Neural cell (in vitro differentiated cells): ENCODE results near the gene GPR150. TPM values are rescaled to one million over a fixed set of nuclear protein-coding genes. Genes with fewer than 3 reads are reported as not detected.
"Not testable (repeated sequence)": the region's sequence is repeated elsewhere in the genome, so short reads cannot be mapped to it uniquely, and the experiment has no call there.

ENCODE experiments used
- H2AFZ ChIP-seq: fragments of 200-600, 300-800 bp; sonication (generic), shearing (Covaris generic); 2 replicates; pipeline ENCODE4 v1.6.0; 2014; ENCODE audit warnings: low read depth, mild to moderate bottlenecking, antibody characterized with exemption, low read length, moderate library complexity
- H3F3A ChIP-seq: fragments of 200-600 bp; shearing (Covaris generic); 2 replicates; pipeline ENCODE4 v1.6.1; 2016; ENCODE audit warnings: mild to moderate bottlenecking, moderate library complexity, mixed read lengths, antibody characterized with exemption, low read length; ENCODE audit not compliant: insufficient read depth, poor library complexity, severe bottlenecking
- H3K27ac ChIP-seq: fragments of 200-600, 300-800 bp; sonication (generic), shearing (Covaris generic); 2 replicates; pipeline ENCODE4 v1.5.1; 2014; ENCODE audit warnings: mild to moderate bottlenecking, low read length, moderate library complexity
- H3K27me3 ChIP-seq: fragments of 300-800, 200-600 bp; sonication (generic), shearing (Covaris generic); 2 replicates; pipeline ENCODE4 v1.6.0; 2014; ENCODE audit warnings: mild to moderate bottlenecking, low read depth, low read length, moderate library complexity; ENCODE audit not compliant: insufficient read depth
- H3K36me3 ChIP-seq: fragments of 300-800, 200-600 bp; sonication (generic), shearing (Covaris generic); 2 replicates; pipeline ENCODE4 v1.5.1; 2014; ENCODE audit warnings: mild to moderate bottlenecking, antibody characterized with exemption, low read length, moderate library complexity; ENCODE audit not compliant: insufficient read depth
- H3K4me2 ChIP-seq: fragments of 300-800, 200-600 bp; sonication (generic), shearing (Covaris generic); 2 replicates; pipeline ENCODE4 v1.6.0; 2014; ENCODE audit warnings: mild to moderate bottlenecking, low read length
- H3K4me3 ChIP-seq: fragments of 300-800, 200-600 bp; sonication (generic), shearing (Covaris generic); 2 replicates; pipeline ENCODE4 v1.5.1; 2014; ENCODE audit warnings: mild to moderate bottlenecking, low read length, moderate library complexity
- H3K79me2 ChIP-seq: fragments of 200-600 bp; shearing (Covaris generic); replicated peaks from 2 replicates; pipeline ENCODE4 v1.6.0; 2014; ENCODE audit warnings: mild to moderate bottlenecking, low read length, moderate library complexity; ENCODE audit not compliant: insufficient read depth
- H3K9ac ChIP-seq: fragments of 300-800, 200-600 bp; sonication (generic), shearing (Covaris generic); 2 replicates; pipeline ENCODE4 v1.6.1; 2016; ENCODE audit warnings: mild to moderate bottlenecking, low read length, mixed read lengths
- H3K9me2 ChIP-seq: fragments of 200-600 bp; shearing (Covaris generic); 2 replicates; pipeline ENCODE4 v1.6.1; 2016; ENCODE audit warnings: mild to moderate bottlenecking, low read length, mixed read lengths; ENCODE audit not compliant: insufficient read depth
- H3K9me3 ChIP-seq: fragments of 200-600, 300-800 bp; sonication (generic), shearing (Covaris generic); 2 replicates; pipeline ENCODE4 v1.6.1; 2016; ENCODE audit warnings: mild to moderate bottlenecking, mixed run types, low read length, moderate library complexity, mixed read lengths
- H4K20me1 ChIP-seq: fragments of 200-600 bp; shearing (Covaris generic); 2 replicates; pipeline ENCODE4 v1.6.1; 2016; ENCODE audit warnings: mild to moderate bottlenecking, mixed run types; ENCODE audit not compliant: insufficient read depth
- EP300 ChIP-seq: fragments of 450-650 bp; conservative IDR thresholded peaks from 2 replicates; pipeline ENCODE4 v1.6.1; 2014; ENCODE audit warnings: antibody characterized with exemption, mild to moderate bottlenecking, moderate library complexity; ENCODE audit not compliant: poor library complexity, severe bottlenecking
- EZH2 ChIP-seq: fragments of 200-600, 300-800 bp; shearing (Covaris generic), sonication (generic); IDR thresholded peaks from 2 replicates; pipeline ENCODE4 v1.6.1; 2014; ENCODE audit warnings: antibody characterized with exemption, low read length, borderline replicate concordance, mild to moderate bottlenecking; ENCODE audit not compliant: insufficient read depth, poor library complexity, severe bottlenecking
- RAD21 ChIP-seq: fragments of 450-650 bp; conservative IDR thresholded peaks from 2 replicates; pipeline ENCODE4 v1.6.1; 2014; ENCODE audit warnings: antibody characterized with exemption, mild to moderate bottlenecking, moderate library complexity
- REST ChIP-seq: IDR thresholded peaks from 2 replicates; pipeline ENCODE4 v1.6.1; 2012; ENCODE audit warnings: borderline replicate concordance
- SMC3 ChIP-seq: fragments of 450-650 bp; conservative IDR thresholded peaks from 2 replicates; pipeline ENCODE4 v1.6.1; 2014; ENCODE audit warnings: antibody characterized with exemption, mild to moderate bottlenecking, moderate library complexity; ENCODE audit not compliant: poor library complexity
- TAF1 ChIP-seq: IDR thresholded peaks from 2 replicates; pipeline ENCODE4 v1.6.1; 2012; ENCODE audit warnings: low read depth
- polyA plus RNA-seq: library from polyadenylated mRNA; depleted of rRNA; stranded (reverse); fragments of >200 nt; gene quantifications from 2 replicates; pipeline ENCODE4 v1.2.3, GENCODE V29; 2014
- TF ChIP-seq, protein P1 (sequence below): fragments of 450-650 bp; IDR thresholded peaks from 2 replicates; pipeline ENCODE4 v1.5.1; 2014; ENCODE audit warnings: antibody characterized with exemption, mild to moderate bottlenecking, moderate library complexity; ENCODE audit not compliant: poor library complexity, severe bottlenecking

Gene GPR150
- polyA plus RNA-seq, 1 donor from 2014 or later: not detected

DNA sequence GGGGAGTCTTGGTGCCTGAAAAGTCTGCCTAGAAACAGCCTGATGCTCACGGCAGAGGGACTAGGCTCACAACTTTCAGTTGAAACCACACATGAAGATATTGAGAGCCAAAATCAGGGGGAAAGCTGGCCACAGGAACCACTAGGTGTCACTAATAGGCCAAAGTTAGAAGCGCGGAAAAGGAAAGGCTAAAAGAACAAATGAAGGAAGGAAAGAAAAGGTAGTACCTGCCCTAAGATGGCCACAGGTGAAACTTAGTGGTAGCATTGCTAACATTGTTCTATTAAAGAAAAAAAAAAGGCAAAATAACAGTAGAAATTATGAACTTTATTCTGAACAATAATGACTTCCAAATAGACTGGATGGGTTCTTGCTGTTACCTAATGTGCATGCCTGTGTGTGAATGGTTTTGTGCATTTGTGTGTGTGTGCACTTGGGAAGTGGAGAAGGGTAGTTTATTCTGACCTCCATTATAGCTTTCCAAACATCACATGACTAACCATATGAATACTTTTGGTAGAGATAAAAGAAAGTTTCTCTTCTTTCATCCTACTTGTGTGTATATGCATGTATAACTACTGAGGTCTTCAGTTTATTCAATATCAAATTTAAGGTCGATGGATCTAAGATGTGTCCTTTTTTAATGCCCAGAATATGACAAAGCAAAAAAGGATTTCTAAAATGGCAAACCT, 24.6 kb downstream of the GPR150 start:
- no peak overlapping the region for H3K4me3 ChIP-seq
- peak; percentile 89 for TF ChIP-seq SMC3
- no peak for TF ChIP-seq TAF1
- TF ChIP-seq, protein P1, sequence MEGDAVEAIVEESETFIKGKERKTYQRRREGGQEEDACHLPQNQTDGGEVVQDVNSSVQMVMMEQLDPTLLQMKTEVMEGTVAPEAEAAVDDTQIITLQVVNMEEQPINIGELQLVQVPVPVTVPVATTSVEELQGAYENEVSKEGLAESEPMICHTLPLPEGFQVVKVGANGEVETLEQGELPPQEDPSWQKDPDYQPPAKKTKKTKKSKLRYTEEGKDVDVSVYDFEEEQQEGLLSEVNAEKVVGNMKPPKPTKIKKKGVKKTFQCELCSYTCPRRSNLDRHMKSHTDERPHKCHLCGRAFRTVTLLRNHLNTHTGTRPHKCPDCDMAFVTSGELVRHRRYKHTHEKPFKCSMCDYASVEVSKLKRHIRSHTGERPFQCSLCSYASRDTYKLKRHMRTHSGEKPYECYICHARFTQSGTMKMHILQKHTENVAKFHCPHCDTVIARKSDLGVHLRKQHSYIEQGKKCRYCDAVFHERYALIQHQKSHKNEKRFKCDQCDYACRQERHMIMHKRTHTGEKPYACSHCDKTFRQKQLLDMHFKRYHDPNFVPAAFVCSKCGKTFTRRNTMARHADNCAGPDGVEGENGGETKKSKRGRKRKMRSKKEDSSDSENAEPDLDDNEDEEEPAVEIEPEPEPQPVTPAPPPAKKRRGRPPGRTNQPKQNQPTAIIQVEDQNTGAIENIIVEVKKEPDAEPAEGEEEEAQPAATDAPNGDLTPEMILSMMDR: peak; percentile 83
- no peak for TF ChIP-seq REST
- no peak for TF ChIP-seq EZH2
- TF ChIP-seq EP300: no peak
- peak; percentile 87 for TF ChIP-seq RAD21
- H2AFZ ChIP-seq: no peak overlapping the region
- H3K36me3 ChIP-seq: no peaks in the 10 kb centered on the region
- no peaks in the 10 kb centered on the region for H3K27me3 ChIP-seq
- no peak overlapping the region for H3K4me2 ChIP-seq
- no peak overlapping the region for H3K27ac ChIP-seq
- no peaks in the 10 kb centered on the region for H3K9me2 ChIP-seq
- H3K9me3 ChIP-seq: peaks cover 3% of the 10 kb centered on the region
- no peaks in the 10 kb centered on the region for H3K79me2 ChIP-seq
- H3K9ac ChIP-seq: no peak overlapping the region
- H3F3A ChIP-seq: no peaks in the 10 kb centered on the region
- H4K20me1 ChIP-seq: no peaks in the 10 kb centered on the region

DNA sequence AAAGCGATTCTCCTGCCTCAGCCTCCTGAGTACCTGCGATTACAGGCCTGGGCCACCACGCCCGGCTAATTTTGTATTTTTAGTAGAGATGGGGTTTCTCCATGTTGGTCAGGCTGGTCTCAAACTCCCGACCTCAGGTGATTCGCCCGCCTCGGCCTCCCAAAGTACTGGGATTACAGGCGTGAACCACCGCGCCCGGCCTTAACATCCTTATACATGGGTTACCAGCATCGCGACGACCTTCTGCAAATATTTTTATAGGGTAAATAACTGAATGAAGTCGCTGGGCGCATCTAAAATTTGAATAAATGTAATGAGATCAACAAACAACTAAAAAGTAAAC, 26.3 kb downstream of the GPR150 start:
- peak overlapping the region; percentile 64 for H3K4me3 ChIP-seq
- H3K9ac ChIP-seq, H3K27me3 ChIP-seq, H3K9me2 ChIP-seq, H4K20me1 ChIP-seq, H3K27ac ChIP-seq, H3F3A ChIP-seq, H3K36me3 ChIP-seq, H3K4me2 ChIP-seq, H2AFZ ChIP-seq, H3K9me3 ChIP-seq, H3K79me2 ChIP-seq: not testable (repeated sequence)
